ENCODE measurements around the gene NRARP.

The NRARP gene

GRCh38 chr9:137256856-137257255, 45.2 kb downstream of the NRARP start:
- no peak for DNase-seq (ENCODE audit: low read depth)

DNA sequence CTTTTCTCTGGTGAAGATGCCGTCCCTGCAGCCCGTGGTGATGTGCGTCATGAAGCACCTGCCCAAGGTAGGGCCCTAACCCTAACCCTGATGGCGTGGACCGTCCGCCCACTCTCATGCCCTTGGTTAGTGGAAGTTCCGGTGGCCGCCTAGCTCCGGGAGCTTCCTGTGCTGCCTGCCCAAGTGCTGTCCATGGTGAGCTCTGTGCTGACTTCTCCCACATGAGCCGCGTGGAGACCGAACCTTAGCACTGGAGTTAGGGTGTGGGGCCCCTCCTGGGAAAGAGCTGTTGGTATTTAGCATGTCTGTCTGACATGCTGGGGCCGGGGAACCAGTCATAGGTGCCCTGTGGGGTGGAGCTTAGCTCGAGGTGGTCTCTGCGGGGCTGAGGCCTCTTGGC, 45.7 kb downstream of the NRARP start:
- no peak for DNase-seq (ENCODE audit: low read depth)

GRCh38 chr9:137255448-137256114, 46.5 kb downstream of the NRARP start:
- peak; percentile 50 for DNase-seq (ENCODE audit: low read depth)

DNA sequence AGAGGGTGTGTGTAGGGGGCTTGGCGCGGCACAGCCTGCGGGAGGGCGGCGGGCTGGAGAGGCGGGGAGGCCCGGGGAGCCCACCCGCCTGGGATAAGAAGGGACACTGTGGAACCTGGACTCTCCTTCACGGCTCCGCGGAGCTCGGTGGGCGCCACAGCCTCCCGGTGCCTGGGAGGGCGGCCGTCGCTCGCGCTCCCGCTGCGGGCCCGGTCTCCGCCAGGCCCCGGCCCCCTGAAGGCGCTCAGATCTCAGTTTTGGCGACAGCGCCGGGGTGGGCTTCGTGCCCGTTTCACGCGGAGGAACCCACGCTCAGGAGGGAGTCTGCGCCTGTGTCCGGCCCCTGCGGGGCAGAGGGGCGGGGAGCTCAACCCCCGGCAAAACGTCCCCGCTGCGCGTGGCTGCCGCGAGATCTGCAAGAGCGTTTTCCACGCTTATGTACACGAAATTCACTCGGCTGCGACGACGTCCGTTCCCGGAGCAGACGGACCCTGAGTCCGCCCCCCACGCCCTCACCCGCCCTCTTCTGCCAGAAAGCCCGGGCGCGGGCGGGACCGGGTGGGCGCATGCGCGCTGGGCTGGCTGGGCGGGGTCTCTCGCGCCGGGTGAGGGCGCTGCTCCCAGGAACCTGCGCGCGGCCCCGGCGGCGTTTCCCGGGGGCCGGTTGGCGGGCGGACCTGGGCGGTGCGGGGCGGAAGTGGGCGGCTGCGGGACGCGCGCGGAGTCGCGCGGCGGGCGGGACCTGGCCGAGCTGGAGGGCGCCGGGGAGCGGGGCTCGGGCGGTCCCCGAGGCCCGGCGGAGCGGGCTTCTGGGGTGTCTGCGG, 47.2 kb downstream of the NRARP start, which contains the start of gene NELFB:
NELFB (plus strand) TSS at position 704 of the 824 bp plus-strand sequence.
- peak; percentile 88 for DNase-seq (ENCODE audit: low read depth)

GRCh38 chr9:137253717-137254623, 48.1 kb downstream of the NRARP start:
- DNase-seq (ENCODE audit: low read depth) = peak; percentile 21

- no peak for DNase-seq (ENCODE audit: low read depth)
Observed at GRCh38 chr9:137252555-137253506, 49.2 kb downstream of the NRARP start.

- DNase-seq (ENCODE audit: low read depth) = no peak
Observed at GRCh38 chr9:137251490-137252268, 50.4 kb downstream of the NRARP start.

GRCh38 chr9:137251194-137251461, 50.9 kb downstream of the NRARP start, which contains the start of gene STPG3:
STPG3 (plus strand) TSS chr9:137251286; CDS start chr9:137251287, 1 bp downstream.
- no peak for DNase-seq (ENCODE audit: low read depth)

DNA sequence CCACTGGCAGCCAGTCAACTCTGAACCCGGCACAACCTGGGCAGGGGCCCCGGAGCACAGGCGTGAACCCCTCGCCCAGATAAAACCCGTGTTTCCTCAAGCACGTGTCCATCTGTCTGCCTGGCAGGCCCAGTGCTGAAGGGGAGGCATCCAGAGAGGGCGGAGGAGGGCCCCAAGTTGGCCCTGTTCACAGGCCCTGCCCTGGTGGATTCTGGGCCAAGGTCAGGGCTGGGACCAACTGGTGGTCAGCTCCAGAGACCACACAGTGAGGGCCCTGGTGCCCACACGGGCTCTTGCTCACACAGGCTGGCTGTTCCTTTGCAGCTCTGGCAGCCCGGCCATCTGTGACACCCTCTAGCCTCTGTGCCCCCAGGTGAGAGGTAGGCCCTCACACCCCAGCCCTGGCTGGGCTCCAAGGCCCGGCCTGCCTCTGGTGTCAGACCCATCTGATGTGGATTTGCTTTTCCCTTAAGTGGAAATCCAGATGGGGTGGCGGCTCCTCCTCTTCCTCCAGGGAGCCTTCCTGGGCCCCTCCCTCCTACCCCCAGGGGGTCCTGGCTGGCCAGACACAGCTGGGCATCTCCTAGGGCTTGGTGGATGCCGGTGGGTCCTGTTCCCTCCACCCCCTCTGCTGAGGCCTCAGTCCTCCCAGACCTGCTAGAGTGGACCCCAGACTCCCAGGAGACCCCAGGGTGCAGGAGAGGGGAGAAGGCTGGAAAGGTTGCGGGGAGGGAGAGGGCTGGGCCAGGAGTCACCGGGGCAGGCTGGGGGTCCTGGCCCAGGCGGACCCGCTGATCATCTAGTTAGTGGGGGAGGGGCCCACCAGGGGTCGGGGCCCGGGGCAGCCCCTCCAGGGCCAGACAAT, 51.5 kb downstream of the NRARP start:
- DNase-seq (ENCODE audit: low read depth) = no peak

All from EH (cell line).